Uterus (tissue), 2 donors: ENCODE results near the gene NUP210.

ENCODE experiments used
- CTCF ChIP-seq, 4 experiments: fragments of 200-600 bp in 2 of 4; fragments of 450-650 bp in 2 of 4; sonication (generic) in 2 of 4; IDR thresholded peaks; one replicate each; pipeline ENCODE4 v1.5.1; 2016 to 2019; ENCODE audit warnings: antibody characterized with exemption in 4 of 4, mild to moderate bottlenecking in 2 of 4, moderate library complexity in 1 of 4
- POLR2A ChIP-seq, 2 donors: fragments of 450-650 bp; IDR thresholded peaks; one replicate each; pipeline ENCODE4 v1.6.1; 2016; ENCODE audit warnings: antibody characterized with exemption in 2 of 2, mild to moderate bottlenecking in 1 of 2, moderate library complexity in 1 of 2

DNA sequence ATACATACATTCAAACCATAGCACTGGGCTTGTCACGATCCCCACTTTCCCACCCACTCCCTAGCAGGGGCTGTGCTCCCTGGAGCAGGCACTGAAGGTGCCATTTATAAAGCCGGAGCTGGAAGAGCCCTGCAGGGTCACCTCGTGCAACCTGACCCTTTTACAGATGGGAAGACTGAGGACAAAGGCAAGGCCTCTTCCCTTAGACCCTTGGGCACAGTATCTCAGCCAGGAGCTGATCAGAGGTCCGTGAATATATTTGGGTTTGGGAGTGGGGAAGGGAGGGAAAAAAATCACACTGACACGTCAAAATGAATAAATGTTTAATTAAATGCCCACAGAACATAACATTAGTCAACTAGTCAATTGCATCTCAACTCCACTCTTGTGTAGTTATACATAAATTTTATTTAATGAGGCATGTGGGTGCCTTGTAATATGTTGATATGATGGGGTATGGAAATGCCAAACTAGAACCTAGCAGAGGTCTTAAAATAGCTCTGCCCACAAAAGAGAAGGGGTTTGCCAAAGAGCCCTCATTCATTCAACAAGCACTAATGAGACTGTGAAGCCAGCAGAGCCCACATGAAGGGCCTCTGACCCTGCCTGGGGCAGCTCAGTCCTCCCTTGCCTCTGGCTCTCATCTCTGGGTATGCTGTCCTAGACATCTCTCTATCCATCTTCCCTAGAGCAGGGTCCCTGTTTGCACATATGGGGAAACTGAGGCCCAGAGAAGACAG, 119.4 kb downstream of the NUP210 start:
- no peak for TF ChIP-seq CTCF (IDR thresholded peaks at IDR 0.05)
- no peak for TF ChIP-seq POLR2A (IDR thresholded peaks at IDR 0.05)
